DOHH2 (cell line): ENCODE measurements around the gene HECW1.

Experiments used
- H3F3A ChIP-seq: fragments of 200-600 bp; sonication (generic), shearing (Covaris generic); 2 replicates; pipeline ENCODE4 v1.6.0; 2016; ENCODE audit warnings: antibody characterized with exemption, mild to moderate bottlenecking; ENCODE audit not compliant: control insufficient read depth, insufficient read depth
- H3K27ac ChIP-seq: fragments of 200-600 bp; sonication (generic); 2 replicates; pipeline ENCODE4 v1.5.1; 2014; ENCODE audit warnings: low read depth, mild to moderate bottlenecking, low read length, moderate library complexity
- H3K27me3 ChIP-seq: fragments of 200-600 bp; sonication (generic); 2 replicates; pipeline ENCODE4 v1.6.1; 2014; ENCODE audit warnings: mild to moderate bottlenecking, low read length, mixed read lengths; ENCODE audit not compliant: control insufficient read depth
- H3K36me3 ChIP-seq: fragments of 200-600 bp; sonication (generic); 2 replicates; pipeline ENCODE4 v1.6.1; 2014; ENCODE audit warnings: mild to moderate bottlenecking, low read length, moderate library complexity, mixed read lengths; ENCODE audit not compliant: control insufficient read depth
- H3K4me1 ChIP-seq: fragments of 200-600 bp; sonication (generic); 2 replicates; pipeline ENCODE4 v1.6.1; 2014; ENCODE audit warnings: mild to moderate bottlenecking, low read length, mixed read lengths; ENCODE audit not compliant: control insufficient read depth
- H3K4me2 ChIP-seq: fragments of 200-600 bp; sonication (generic); 2 replicates; pipeline ENCODE4 v1.6.0; 2014; ENCODE audit warnings: mild to moderate bottlenecking, low read length, moderate library complexity
- H3K4me3 ChIP-seq: fragments of 200-600 bp; sonication (generic); 2 replicates; pipeline ENCODE4 v1.5.1; 2014; ENCODE audit warnings: mild to moderate bottlenecking, low read length, mixed read lengths
- H3K79me2 ChIP-seq: fragments of 200-600 bp; sonication (generic); 2 replicates; pipeline ENCODE4 v1.6.1; 2014; ENCODE audit warnings: mild to moderate bottlenecking, low read length, mixed read lengths; ENCODE audit not compliant: control insufficient read depth
- H3K9me2 ChIP-seq: fragments of 200-600 bp; sonication (generic); replicated peaks from 2 replicates; pipeline ENCODE4 v1.6.1; 2014; ENCODE audit warnings: mild to moderate bottlenecking, low read length, mixed read lengths; ENCODE audit not compliant: control insufficient read depth
- H3K9me3 ChIP-seq: fragments of 200-600 bp; sonication (generic); 2 replicates; pipeline ENCODE4 v1.6.1; 2014; ENCODE audit warnings: antibody characterized with exemption, low read length, mixed read lengths; ENCODE audit not compliant: control insufficient read depth, insufficient read depth
- H4K20me1 ChIP-seq: fragments of 200-600 bp; sonication (generic); 2 replicates; pipeline ENCODE4 v1.6.0; 2014; ENCODE audit warnings: low read depth, mild to moderate bottlenecking, antibody characterized with exemption, low read length, moderate library complexity; ENCODE audit not compliant: control insufficient read depth, insufficient read depth
- EZH2phosphoT487 ChIP-seq: fragments of 200-600 bp; sonication (generic); IDR thresholded peaks from 2 replicates; pipeline ENCODE4 v1.6.1; 2017; ENCODE audit warnings: borderline replicate concordance, mild to moderate bottlenecking, antibody characterized with exemption, low read length, moderate library complexity, mixed read lengths
- TF ChIP-seq, protein P1 (sequence below): fragments of 200-600 bp; sonication (generic); IDR thresholded peaks from one replicate; pipeline ENCODE4 v1.5.1; 2014; ENCODE audit warnings: antibody characterized with exemption, mild to moderate bottlenecking, low read depth, low read length; ENCODE audit not compliant: poor library complexity, severe bottlenecking

HECW1 gene

DNA sequence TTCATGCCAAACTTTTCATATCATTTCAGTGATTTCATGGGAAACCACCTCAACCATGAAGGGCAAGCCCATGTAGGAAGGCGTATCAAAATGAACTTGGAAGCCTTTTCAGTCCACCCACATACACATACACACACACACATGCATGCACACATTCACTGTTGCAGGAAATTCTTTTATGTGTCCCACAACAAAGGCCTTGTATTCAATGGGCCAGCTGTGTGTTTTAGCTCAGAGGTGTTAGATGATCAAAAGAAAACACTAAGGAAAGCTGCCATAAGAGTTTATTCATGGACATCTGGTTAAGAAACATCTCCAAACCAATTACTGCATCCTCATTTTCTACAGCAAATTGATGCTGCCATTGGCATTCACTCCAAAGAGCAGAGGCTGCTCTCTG is 396.0 kb downstream of the HECW1 start:
- no peaks in the 10 kb centered on the region for H3K9me2 ChIP-seq
- H3K4me1 ChIP-seq = no peaks in the 10 kb centered on the region
- TF ChIP-seq, protein P1, sequence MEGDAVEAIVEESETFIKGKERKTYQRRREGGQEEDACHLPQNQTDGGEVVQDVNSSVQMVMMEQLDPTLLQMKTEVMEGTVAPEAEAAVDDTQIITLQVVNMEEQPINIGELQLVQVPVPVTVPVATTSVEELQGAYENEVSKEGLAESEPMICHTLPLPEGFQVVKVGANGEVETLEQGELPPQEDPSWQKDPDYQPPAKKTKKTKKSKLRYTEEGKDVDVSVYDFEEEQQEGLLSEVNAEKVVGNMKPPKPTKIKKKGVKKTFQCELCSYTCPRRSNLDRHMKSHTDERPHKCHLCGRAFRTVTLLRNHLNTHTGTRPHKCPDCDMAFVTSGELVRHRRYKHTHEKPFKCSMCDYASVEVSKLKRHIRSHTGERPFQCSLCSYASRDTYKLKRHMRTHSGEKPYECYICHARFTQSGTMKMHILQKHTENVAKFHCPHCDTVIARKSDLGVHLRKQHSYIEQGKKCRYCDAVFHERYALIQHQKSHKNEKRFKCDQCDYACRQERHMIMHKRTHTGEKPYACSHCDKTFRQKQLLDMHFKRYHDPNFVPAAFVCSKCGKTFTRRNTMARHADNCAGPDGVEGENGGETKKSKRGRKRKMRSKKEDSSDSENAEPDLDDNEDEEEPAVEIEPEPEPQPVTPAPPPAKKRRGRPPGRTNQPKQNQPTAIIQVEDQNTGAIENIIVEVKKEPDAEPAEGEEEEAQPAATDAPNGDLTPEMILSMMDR = no peak
- TF ChIP-seq EZH2phosphoT487 = no peak
- no peaks in the 10 kb centered on the region for H3F3A ChIP-seq
- peaks cover 9% of the 10 kb centered on the region; the same call in 1 of the 2 replicates for H3K27me3 ChIP-seq
- no peak overlapping the region for H3K4me3 ChIP-seq
- H3K9me3 ChIP-seq = no peaks in the 10 kb centered on the region
- no peak overlapping the region for H3K27ac ChIP-seq
- no peaks in the 10 kb centered on the region for H4K20me1 ChIP-seq
- no peaks in the 10 kb centered on the region for H3K36me3 ChIP-seq
- H3K79me2 ChIP-seq = no peaks in the 10 kb centered on the region
- no peak overlapping the region for H3K4me2 ChIP-seq

DNA sequence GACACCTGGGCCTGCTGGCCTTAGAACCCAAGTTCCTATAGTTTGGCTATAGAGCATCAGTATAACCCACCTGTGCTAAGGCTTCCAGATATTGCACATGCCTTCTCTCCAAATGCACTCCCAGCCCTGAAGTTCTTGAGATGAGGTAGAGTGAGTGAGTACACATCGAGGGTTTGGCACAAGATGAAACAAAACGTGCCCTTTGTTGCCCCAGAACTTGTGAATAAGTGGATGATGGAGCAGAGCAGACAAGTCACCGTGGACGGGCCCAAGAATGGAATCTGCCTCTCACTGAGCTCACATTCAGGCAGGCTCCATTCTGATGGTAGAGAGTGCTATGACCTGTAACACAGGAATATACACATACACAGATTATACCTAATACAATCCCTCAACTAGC is 397.5 kb downstream of the HECW1 start:
- H3K4me3 ChIP-seq = no peak overlapping the region
- no peaks in the 10 kb centered on the region for H3K9me3 ChIP-seq
- H3K79me2 ChIP-seq = no peaks in the 10 kb centered on the region
- H3K27ac ChIP-seq = no peak overlapping the region
- no peaks in the 10 kb centered on the region for H3F3A ChIP-seq
- no peaks in the 10 kb centered on the region for H3K9me2 ChIP-seq
- no peaks in the 10 kb centered on the region for H3K36me3 ChIP-seq
- no peaks in the 10 kb centered on the region for H4K20me1 ChIP-seq
- no peak for TF ChIP-seq EZH2phosphoT487
- TF ChIP-seq, protein P1 = no peak
- H3K4me2 ChIP-seq = no peak overlapping the region
- no peaks in the 10 kb centered on the region for H3K4me1 ChIP-seq
- peaks cover 15% of the 10 kb centered on the region; the same call in 1 of the 2 replicates for H3K27me3 ChIP-seq

DNA sequence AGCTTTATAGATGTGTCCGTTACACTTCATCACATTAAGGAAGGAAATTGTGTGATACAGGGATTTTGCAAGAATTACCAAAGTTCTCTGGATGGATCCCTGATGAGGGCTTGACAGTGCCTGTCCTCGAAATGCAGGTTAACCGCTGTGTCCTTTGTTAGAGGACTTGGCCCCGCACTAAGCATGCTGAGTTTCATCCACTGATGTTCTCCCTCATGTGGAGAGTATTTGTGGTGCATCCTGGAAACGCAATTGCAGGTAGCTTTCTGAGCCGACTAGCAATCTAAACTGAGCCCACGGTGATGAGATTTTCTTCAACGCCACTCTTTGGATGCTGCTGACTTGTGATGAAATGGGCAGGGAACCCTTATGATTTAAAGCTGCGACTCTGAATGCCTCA is 398.6 kb downstream of the HECW1 start:
- Histone ChIP-seq H3K9me3 (no peaks in the 10 kb centered on the region), H3K4me2 (no peak overlapping the region)

More for the DNA sequence above, 398.6 kb downstream of the HECW1 start:
- Histone ChIP-seq H3K79me2 (no peaks in the 10 kb centered on the region), H3F3A (no peaks in the 10 kb centered on the region), H3K36me3 (no peaks in the 10 kb centered on the region), H4K20me1 (no peaks in the 10 kb centered on the region), H3K4me3 (no peak overlapping the region), H3K9me2 (no peaks in the 10 kb centered on the region), H3K27ac (no peak overlapping the region), H3K27me3 (peaks cover 18% of the 10 kb centered on the region; the same call in 1 of the 2 replicates), H3K4me1 (no peaks in the 10 kb centered on the region)
- TF ChIP-seq, protein P1 = no peak
- no peak for TF ChIP-seq EZH2phosphoT487
